Vagina (tissue), 2 donors: ENCODE data around the gene ATP4A. TPM values are rescaled to one million over a fixed set of nuclear protein-coding genes. Genes with fewer than 3 reads are reported as not detected.

Source experiments
- DNase-seq, 2 donors: peaks; one replicate each; pipeline ENCODE4 v3.0.0-alpha.2; 2017; ENCODE audit errors: extremely low spot score in 2 of 2
- H3K27ac ChIP-seq: fragments of 200-600 bp; sonication (generic); one replicate; pipeline ENCODE4 v1.5.1; 2019
- H3K27me3 ChIP-seq: fragments of 200-600 bp; sonication (generic); one replicate; pipeline ENCODE4 v1.5.1; 2019
- H3K36me3 ChIP-seq, 2 donors: fragments of 200-600 bp; sonication (generic); one replicate each; pipeline ENCODE4 v1.5.1; 2017 to 2019
- H3K4me1 ChIP-seq: fragments of 200-600 bp; sonication (generic); one replicate; pipeline ENCODE4 v1.5.1; 2019
- H3K4me3 ChIP-seq, 2 donors: fragments of 200-600 bp; sonication (generic); 1 replicate in 1 of 2; 2 replicates in 1 of 2; pipeline ENCODE4 v1.5.1; 2016 to 2019
- H3K9me3 ChIP-seq: fragments of 200-600 bp; sonication (generic); one replicate; pipeline ENCODE4 v1.5.1; 2019
- CTCF ChIP-seq, 3 experiments: fragments of 450-650 bp in 2 of 3; fragments of 200-600 bp in 1 of 3; sonication (generic) in 1 of 3; IDR thresholded peaks; one replicate each; pipeline ENCODE4 v1.5.1; 2017 to 2019; ENCODE audit warnings: antibody characterized with exemption in 3 of 3, mild to moderate bottlenecking in 2 of 3, moderate library complexity in 2 of 3
- POLR2A ChIP-seq, 2 donors: fragments of 450-650 bp; IDR thresholded peaks; one replicate each; pipeline ENCODE4 v1.6.1; 2017; ENCODE audit warnings: antibody characterized with exemption in 2 of 2, mild to moderate bottlenecking in 2 of 2, moderate library complexity in 2 of 2
- POLR2AphosphoS5 ChIP-seq, 2 donors: sonication (generic); formaldehyde crosslinking; IDR thresholded peaks; one replicate each; pipeline ENCODE4 v1.9.0; 2017; ENCODE audit warnings: antibody characterized with exemption in 2 of 2, mild to moderate bottlenecking in 2 of 2, low read depth in 1 of 2; ENCODE audit not compliant: insufficient read depth in 1 of 2
- intact Hi-C: fragments of 100-400 bp; cut with DNase I; formaldehyde crosslinking; loops from one replicate; pipeline ENCODE4 v1.15.1; 2023
- total RNA-seq: library from RNA; depleted of rRNA; stranded (reverse); fragments of >200 nt; gene quantifications from one replicate; pipeline ENCODE4 v1.2.3, GENCODE V29; 2016

The ATP4A gene
- total RNA-seq, 1 donor from 2014 or later, result not detected

DNA sequence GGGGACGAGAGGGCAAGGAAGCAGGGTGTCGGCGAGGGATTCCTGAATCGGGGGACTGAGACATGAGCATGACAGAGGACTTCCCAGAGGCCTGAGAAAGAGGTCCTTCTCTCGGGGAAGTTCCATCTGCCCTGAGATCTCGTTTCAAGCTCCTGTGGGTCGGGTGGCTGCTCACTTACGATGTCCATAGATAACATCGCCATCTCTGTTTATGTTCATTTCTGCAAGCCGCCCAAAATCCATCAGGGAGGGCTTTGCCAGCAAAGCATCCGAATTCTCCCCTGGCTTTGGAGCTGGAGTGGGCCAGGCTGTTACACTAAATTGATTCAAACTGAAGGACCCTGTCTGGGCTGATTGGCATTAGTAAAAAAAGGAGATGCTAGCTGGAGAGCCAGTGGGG, 55.9 kb downstream of the ATP4A start:
- Histone ChIP-seq H3K36me3 (no peaks in the 10 kb centered on the region), H3K27me3 (no peaks in the 10 kb centered on the region), H3K4me1 (peaks cover 21% of the 10 kb centered on the region), H3K9me3 (no peaks in the 10 kb centered on the region), H3K27ac (no peak overlapping the region), H3K4me3 (no peak overlapping the region)
- TF ChIP-seq CTCF (IDR thresholded peaks at IDR 0.05) (no peak), POLR2AphosphoS5 (IDR thresholded peaks at IDR 0.05; ENCODE audit: insufficient read depth in 1 of 2, low read depth in 1 of 2) (no peak), POLR2A (IDR thresholded peaks at IDR 0.05) (no peak)
- intact Hi-C loops, result no loop called here
- no peak for DNase-seq

- Histone ChIP-seq H3K4me3 (no peak overlapping the region), H3K27me3 (no peaks in the 10 kb centered on the region), H3K9me3 (no peaks in the 10 kb centered on the region), H3K4me1 (peaks cover 30% of the 10 kb centered on the region), H3K27ac (no peak overlapping the region), H3K36me3 (no peaks in the 10 kb centered on the region)
- TF ChIP-seq CTCF (IDR thresholded peaks at IDR 0.05) (no peak), POLR2AphosphoS5 (IDR thresholded peaks at IDR 0.05; ENCODE audit: insufficient read depth in 1 of 2, low read depth in 1 of 2) (no peak), POLR2A (IDR thresholded peaks at IDR 0.05) (no peak)
- DNase-seq, result no peak
- intact Hi-C loops, result no loop called here
Measured at GRCh38 chr19:35506011-35506410, 57.4 kb downstream of the ATP4A start.

GRCh38 chr19:35502751-35503150, 60.7 kb downstream of the ATP4A start:
- no peak for TF ChIP-seq CTCF (IDR thresholded peaks at IDR 0.05)
- no peak for TF ChIP-seq POLR2AphosphoS5 (IDR thresholded peaks at IDR 0.05; ENCODE audit: insufficient read depth in 1 of 2, low read depth in 1 of 2)
- no peak for TF ChIP-seq POLR2A (IDR thresholded peaks at IDR 0.05)
- Histone ChIP-seq H3K27ac (no peak overlapping the region), H3K36me3 (no peaks in the 10 kb centered on the region), H3K4me3 (no peak overlapping the region), H3K27me3 (no peaks in the 10 kb centered on the region), H3K4me1 (peaks cover 8% of the 10 kb centered on the region), H3K9me3 (no peaks in the 10 kb centered on the region)
- intact Hi-C loops, result no loop called here
- no peak for DNase-seq

DNA sequence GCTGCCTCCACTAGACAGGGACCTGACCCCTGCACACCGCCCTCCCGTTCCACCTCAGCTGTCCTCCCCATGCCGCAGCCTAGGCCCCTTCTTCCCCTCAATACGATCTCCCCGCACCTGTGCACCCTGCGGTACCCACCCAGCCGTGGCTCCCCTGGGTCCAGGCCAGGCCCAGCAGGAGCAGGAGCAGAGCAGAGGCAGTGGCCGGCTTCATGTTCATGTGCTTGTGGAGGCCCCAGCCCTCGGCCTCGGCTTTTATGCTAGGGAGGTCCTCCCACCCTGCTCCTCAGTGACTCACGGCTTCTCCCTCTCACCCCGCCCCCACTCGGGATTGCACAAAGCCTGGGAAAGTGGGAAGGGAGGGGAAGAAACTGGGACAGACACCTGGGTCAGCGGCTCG, 61.8 kb downstream of the ATP4A start:
- Histone ChIP-seq H3K27me3 (no peaks in the 10 kb centered on the region), H3K36me3 (no peaks in the 10 kb centered on the region), H3K9me3 (no peaks in the 10 kb centered on the region), H3K4me1 (peaks cover 8% of the 10 kb centered on the region), H3K27ac (no peak overlapping the region), H3K4me3 (peak overlapping the region in 1 of 2 donors; percentile 27)
- TF ChIP-seq POLR2A (IDR thresholded peaks at IDR 0.05), result no peak
- peak in 1 of 2 donors; percentile 34 for TF ChIP-seq POLR2AphosphoS5 (IDR thresholded peaks at IDR 0.05; ENCODE audit: insufficient read depth in 1 of 2, low read depth in 1 of 2)
- no peak for TF ChIP-seq CTCF (IDR thresholded peaks at IDR 0.05)
- no peak for DNase-seq
- intact Hi-C loops, result no loop called here

DNA sequence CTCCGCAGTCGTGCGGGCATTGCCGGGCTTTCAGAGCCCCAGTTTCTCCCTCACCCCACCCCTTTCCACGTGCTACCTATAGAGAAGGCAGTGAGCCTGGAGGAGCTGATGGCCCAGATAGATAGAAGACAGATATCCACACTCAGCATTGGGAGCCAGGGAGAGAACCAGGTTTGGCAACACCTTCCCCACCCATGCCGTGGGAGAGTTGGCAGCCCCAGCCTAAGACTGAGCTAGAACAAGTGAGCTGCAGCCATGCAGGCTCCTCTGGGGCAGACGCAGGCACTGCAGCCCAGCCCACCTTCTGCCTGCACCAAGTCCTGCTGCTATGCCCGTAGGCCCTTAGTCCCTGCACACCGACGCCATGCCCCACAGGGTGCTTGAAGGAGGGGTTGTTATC, 62.8 kb downstream of the ATP4A start:
- peak overlapping the region in 1 of 2 donors; percentile 27 for H3K4me3 ChIP-seq
- H3K9me3 ChIP-seq, result no peaks in the 10 kb centered on the region
- H3K36me3 ChIP-seq, result no peaks in the 10 kb centered on the region
- DNase-seq, result no peak
- H3K27me3 ChIP-seq, result no peaks in the 10 kb centered on the region
- H3K4me1 ChIP-seq, result peaks cover 8% of the 10 kb centered on the region
- no peak for TF ChIP-seq POLR2A (IDR thresholded peaks at IDR 0.05)
- TF ChIP-seq CTCF (IDR thresholded peaks at IDR 0.05), result no peak
- no peak for TF ChIP-seq POLR2AphosphoS5 (IDR thresholded peaks at IDR 0.05; ENCODE audit: insufficient read depth in 1 of 2, low read depth in 1 of 2)
- intact Hi-C loops, result no loop called here
- H3K27ac ChIP-seq, result no peak overlapping the region

Other genes with a start within 250 kb of the ATP4A start
- gene CD22, start 234.5 kb downstream of the ATP4A start, total RNA-seq, result 7.6 TPM
- gene FFAR1, start 215.8 kb downstream of the ATP4A start, total RNA-seq, result not detected
- gene FFAR3, start 205.2 kb downstream of the ATP4A start, total RNA-seq, result not detected
- not detected for gene GPR42, start 192.6 kb downstream of the ATP4A start, total RNA-seq
- gene FFAR2, start 115.4 kb downstream of the ATP4A start, total RNA-seq, result not detected
- gene KRTDAP, start 73.2 kb downstream of the ATP4A start, total RNA-seq, result 687 TPM
- gene DMKN, start 50.0 kb downstream of the ATP4A start, total RNA-seq, result 237 TPM
- gene SBSN, start 35.3 kb downstream of the ATP4A start, total RNA-seq, result 162 TPM
- not detected for gene GAPDHS, start 30.2 kb downstream of the ATP4A start, total RNA-seq
- 104 TPM for gene TMEM147, start 18.0 kb downstream of the ATP4A start, total RNA-seq
- gene PMIS2, start 22.5 kb upstream of the ATP4A start, total RNA-seq, result not detected
- gene HAUS5, start 49.1 kb upstream of the ATP4A start, total RNA-seq, result 11.0 TPM
- 54.3 TPM for gene RBM42, start 65.4 kb upstream of the ATP4A start, total RNA-seq
- gene ETV2, start 78.1 kb upstream of the ATP4A start, total RNA-seq, result not detected
- 265 TPM for gene COX6B1, start 84.7 kb upstream of the ATP4A start, total RNA-seq
- 9.1 TPM for gene UPK1A, start 102.9 kb upstream of the ATP4A start, total RNA-seq
- not detected for gene ZBTB32, start 140.9 kb upstream of the ATP4A start, total RNA-seq
- 16.0 TPM for gene KMT2B, start 154.3 kb upstream of the ATP4A start, total RNA-seq
- gene IGFLR1, start 178.8 kb upstream of the ATP4A start, total RNA-seq, result 7.4 TPM
- gene U2AF1L4, start 181.8 kb upstream of the ATP4A start, total RNA-seq, result 6.6 TPM
- 28.2 TPM for gene PSENEN, start 182.0 kb upstream of the ATP4A start, total RNA-seq
- gene LIN37, start 184.9 kb upstream of the ATP4A start, total RNA-seq, result 11.3 TPM
- gene HSPB6, start 193.4 kb upstream of the ATP4A start, total RNA-seq, result 238 TPM
- 13.8 TPM for gene PROSER3, start 194.5 kb upstream of the ATP4A start, total RNA-seq
- 35.4 TPM for gene ARHGAP33, start 211.9 kb upstream of the ATP4A start, total RNA-seq
- not detected for gene PRODH2, start 249.2 kb upstream of the ATP4A start, total RNA-seq